Adrenal gland (tissue), 5 donors: Measurements from ENCODE around the gene INPP5A.

ENCODE experiments used
- CTCF ChIP-seq, 6 experiments: fragments of 450-650 bp in 4 of 6; fragments of 200-600 bp in 2 of 6; sonication (generic) in 1 of 6; IDR thresholded peaks; 1 replicate in 5 of 6; 2 replicates in 1 of 6; pipeline versions ENCODE4 v1.5.1 to v1.8.0; 2016 to 2021; ENCODE audit warnings: antibody characterized with exemption in 6 of 6, mild to moderate bottlenecking in 2 of 6, moderate library complexity in 1 of 6
- POLR2A ChIP-seq, 2 donors: fragments of 450-650 bp; IDR thresholded peaks; one replicate each; pipeline ENCODE4 v1.6.1; 2017; ENCODE audit warnings: antibody characterized with exemption in 2 of 2, mild to moderate bottlenecking in 2 of 2, moderate library complexity in 1 of 2
- donor health status: DM: no; HTN: no; CAD: no.

- peak in 1 of 6 experiments; percentile 5 for TF ChIP-seq CTCF (IDR thresholded peaks at IDR 0.05)
- no peak for TF ChIP-seq POLR2A (IDR thresholded peaks at IDR 0.05)
Measured at GRCh38 chr10:132788180-132788830, 250.7 kb downstream of the INPP5A start.
